VCaP (cell line): ENCODE results near the gene SIGLEC7.

ENCODE experiments used
- H3K27ac ChIP-seq: fragments of 450-650 bp; 2 replicates; pipeline ENCODE4 v1.5.1; 2017
- TF ChIP-seq, protein P1 (sequence below): fragments of 450-650 bp; conservative IDR thresholded peaks from 2 replicates; pipeline ENCODE4 v1.5.1; 2017; ENCODE audit warnings: mild to moderate bottlenecking, moderate library complexity

Gene SIGLEC7

GRCh38 chr19:51119611-51120010, 22.5 kb upstream of the SIGLEC7 start:
- TF ChIP-seq, protein P1, sequence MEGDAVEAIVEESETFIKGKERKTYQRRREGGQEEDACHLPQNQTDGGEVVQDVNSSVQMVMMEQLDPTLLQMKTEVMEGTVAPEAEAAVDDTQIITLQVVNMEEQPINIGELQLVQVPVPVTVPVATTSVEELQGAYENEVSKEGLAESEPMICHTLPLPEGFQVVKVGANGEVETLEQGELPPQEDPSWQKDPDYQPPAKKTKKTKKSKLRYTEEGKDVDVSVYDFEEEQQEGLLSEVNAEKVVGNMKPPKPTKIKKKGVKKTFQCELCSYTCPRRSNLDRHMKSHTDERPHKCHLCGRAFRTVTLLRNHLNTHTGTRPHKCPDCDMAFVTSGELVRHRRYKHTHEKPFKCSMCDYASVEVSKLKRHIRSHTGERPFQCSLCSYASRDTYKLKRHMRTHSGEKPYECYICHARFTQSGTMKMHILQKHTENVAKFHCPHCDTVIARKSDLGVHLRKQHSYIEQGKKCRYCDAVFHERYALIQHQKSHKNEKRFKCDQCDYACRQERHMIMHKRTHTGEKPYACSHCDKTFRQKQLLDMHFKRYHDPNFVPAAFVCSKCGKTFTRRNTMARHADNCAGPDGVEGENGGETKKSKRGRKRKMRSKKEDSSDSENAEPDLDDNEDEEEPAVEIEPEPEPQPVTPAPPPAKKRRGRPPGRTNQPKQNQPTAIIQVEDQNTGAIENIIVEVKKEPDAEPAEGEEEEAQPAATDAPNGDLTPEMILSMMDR = no peak

DNA sequence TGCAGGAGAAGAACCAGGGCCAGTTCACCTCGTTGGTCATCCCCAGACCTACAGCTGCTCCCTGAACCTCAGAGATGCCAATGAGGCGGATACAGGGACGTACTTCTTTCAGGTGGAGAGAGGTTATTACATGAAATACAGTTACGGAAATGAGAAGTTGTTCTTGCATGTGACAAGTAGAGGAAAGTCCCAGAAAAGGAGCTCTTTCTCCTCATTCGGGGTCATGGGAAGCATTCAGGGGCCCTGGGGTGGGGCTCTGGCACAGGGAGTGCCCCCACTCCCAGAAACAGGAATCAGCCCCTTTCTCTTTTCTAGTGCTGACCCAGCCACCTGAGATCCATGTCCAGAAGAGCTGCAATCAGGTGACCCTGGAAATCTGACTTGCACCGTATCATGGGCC, 21.9 kb upstream of the SIGLEC7 start:
- no peak overlapping the region for H3K27ac ChIP-seq
- TF ChIP-seq, protein P1 = no peak

More at GRCh38 chr19:51119611-51120010, 22.5 kb upstream of the SIGLEC7 start:
- no peak overlapping the region for H3K27ac ChIP-seq

GRCh38 chr19:51121257-51121656, 20.8 kb upstream of the SIGLEC7 start:
- TF ChIP-seq, protein P1 = no peak
- no peak overlapping the region for H3K27ac ChIP-seq

- H3K27ac ChIP-seq = no peak overlapping the region
- TF ChIP-seq, protein P1 = no peak
Observed at GRCh38 chr19:51122112-51122981, 19.8 kb upstream of the SIGLEC7 start.

GRCh38 chr19:51123381-51123800, 18.7 kb upstream of the SIGLEC7 start:
- no peak overlapping the region for H3K27ac ChIP-seq

DNA sequence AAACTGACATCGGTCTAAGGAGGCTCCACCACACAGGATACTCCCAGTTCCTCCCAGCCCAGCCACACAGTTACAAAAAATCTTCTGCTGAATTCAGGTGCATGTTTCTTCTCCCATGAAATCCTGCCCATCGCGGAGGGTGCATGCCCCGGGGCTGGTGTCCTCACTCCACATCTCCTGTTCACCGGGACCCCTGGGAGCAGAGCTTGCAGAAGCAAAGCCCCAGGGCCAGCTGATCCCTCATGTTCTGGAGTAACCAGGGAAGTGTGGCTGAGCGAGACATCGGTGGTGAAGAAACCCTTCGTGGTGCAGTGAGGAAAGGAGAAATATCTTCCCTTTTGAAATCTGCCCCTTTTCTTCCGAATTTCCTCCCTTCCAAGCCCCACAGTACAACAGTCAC, 18.3 kb upstream of the SIGLEC7 start:
- no peak overlapping the region for H3K27ac ChIP-seq
- TF ChIP-seq, protein P1 = no peak

More at GRCh38 chr19:51123381-51123800, 18.7 kb upstream of the SIGLEC7 start:
- TF ChIP-seq, protein P1 = no peak

DNA sequence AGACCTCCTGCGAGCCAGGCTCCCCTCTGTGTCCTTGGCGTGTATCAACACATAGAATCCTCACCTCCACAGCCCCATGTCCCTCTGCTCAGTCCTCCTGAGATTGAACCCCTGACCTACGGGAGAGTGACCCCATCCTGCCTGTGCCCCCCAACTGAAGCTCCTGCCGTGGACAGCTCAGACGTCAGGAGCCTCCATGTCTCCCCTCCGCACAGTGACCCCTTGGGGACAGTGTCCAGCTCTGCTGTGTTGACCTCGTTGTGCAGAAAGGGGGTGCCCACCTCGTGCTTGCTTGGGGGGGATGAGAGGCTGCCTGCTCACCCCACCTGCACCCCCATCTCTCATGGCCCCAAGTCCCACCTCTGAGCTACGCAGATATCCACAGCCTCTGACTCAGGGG, 17.9 kb upstream of the SIGLEC7 start:
- TF ChIP-seq, protein P1 = no peak
- no peak overlapping the region for H3K27ac ChIP-seq
